Mesenchymal stem cell (in vitro differentiated cells and primary cell): ENCODE measurements around the gene TSC2.
"Not testable (repeated sequence)": the region's sequence is repeated elsewhere in the genome, so short reads cannot be mapped to it uniquely, and the experiment has no call there.

Source experiments
- DNase-seq: peaks from one replicate; pipeline ENCODE4 v3.0.0-alpha.2; 2013
- H2AFZ ChIP-seq: one replicate; pipeline ENCODE4 v1.6.1; 2013; ENCODE audit warnings: low read depth, mild to moderate bottlenecking, control low read depth, inconsistent platforms, low read length, moderate library complexity
- H2AK5ac ChIP-seq: 2 replicates; pipeline ENCODE4 v1.6.1; 2013; ENCODE audit warnings: low read length, moderate library complexity, mild to moderate bottlenecking, inconsistent platforms; ENCODE audit not compliant: severe bottlenecking
- H2BK120ac ChIP-seq: one replicate; pipeline ENCODE4 v1.6.1; 2013; ENCODE audit warnings: low read depth, mild to moderate bottlenecking, inconsistent platforms, low read length, moderate library complexity
- H2BK12ac ChIP-seq, 2 experiments: one replicate each; pipeline ENCODE4 v1.6.1; 2013; ENCODE audit warnings: inconsistent platforms in 2 of 2, low read length in 2 of 2, mild to moderate bottlenecking in 2 of 2, moderate library complexity in 2 of 2, control low read depth in 1 of 2
- H2BK15ac ChIP-seq: one replicate; pipeline ENCODE4 v1.6.1; 2013; ENCODE audit warnings: mild to moderate bottlenecking, low read depth, inconsistent platforms; ENCODE audit not compliant: poor library complexity, severe bottlenecking
- H2BK5ac ChIP-seq: 2 replicates; pipeline ENCODE4 v1.6.1; 2013; ENCODE audit warnings: low read depth, mild to moderate bottlenecking, low read length, control low read depth, inconsistent platforms; ENCODE audit not compliant: poor library complexity, severe bottlenecking
- H3K14ac ChIP-seq, 2 experiments: one replicate each; pipeline ENCODE4 v1.6.1; 2013; ENCODE audit warnings: inconsistent platforms in 2 of 2, low read length in 2 of 2, control low read depth in 1 of 2, mild to moderate bottlenecking in 1 of 2, moderate library complexity in 1 of 2
- H3K18ac ChIP-seq, 2 experiments: one replicate each; pipeline ENCODE4 v1.6.1; 2013; ENCODE audit warnings: inconsistent platforms in 2 of 2, low read length in 2 of 2, control low read depth in 1 of 2, low read depth in 1 of 2, mild to moderate bottlenecking in 1 of 2
- H3K23ac ChIP-seq, 2 experiments: one replicate each; pipeline ENCODE4 v1.6.1; 2013; ENCODE audit warnings: inconsistent platforms in 2 of 2, low read length in 2 of 2, mild to moderate bottlenecking in 2 of 2, moderate library complexity in 2 of 2, control low read depth in 1 of 2
- H3K27ac ChIP-seq: 2 replicates; pipeline ENCODE4 v1.5.1; 2013; ENCODE audit warnings: mild to moderate bottlenecking, moderate library complexity, low read length, control low read depth, inconsistent platforms; ENCODE audit not compliant: poor library complexity, severe bottlenecking
- H3K27me3 ChIP-seq, 2 experiments: 2 replicates each; pipeline versions ENCODE4 v1.6.1 to v1.7.0; 2013; ENCODE audit warnings: low read length in 2 of 2, mild to moderate bottlenecking in 2 of 2, moderate library complexity in 2 of 2, control low read depth in 1 of 2, inconsistent platforms in 1 of 2; ENCODE audit not compliant: control insufficient read depth in 1 of 2, insufficient read depth in 1 of 2
- H3K36me3 ChIP-seq, 2 experiments: 2 replicates each; pipeline versions ENCODE4 v1.6.1 to v1.7.0; 2013; ENCODE audit warnings: low read length in 2 of 2, control low read depth in 1 of 2, inconsistent platforms in 1 of 2, low read depth in 1 of 2, mild to moderate bottlenecking in 1 of 2; ENCODE audit not compliant: insufficient read depth in 2 of 2, control insufficient read depth in 1 of 2
- H3K4ac ChIP-seq, 2 experiments: one replicate each; pipeline ENCODE4 v1.6.1; 2013; ENCODE audit warnings: inconsistent platforms in 2 of 2, low read length in 2 of 2, mild to moderate bottlenecking in 2 of 2, moderate library complexity in 2 of 2, control low read depth in 1 of 2, low read depth in 1 of 2
- H3K4me1 ChIP-seq: 2 replicates; pipeline ENCODE4 v1.6.1; 2013; ENCODE audit warnings: low read depth, low read length, control low read depth; ENCODE audit not compliant: control insufficient read depth, insufficient read depth
- H3K4me2 ChIP-seq: 2 replicates; pipeline ENCODE4 v1.6.1; 2013; ENCODE audit warnings: low read length, mild to moderate bottlenecking, inconsistent platforms; ENCODE audit not compliant: poor library complexity, severe bottlenecking
- H3K4me3 ChIP-seq, 2 experiments: 2 replicates each; pipeline versions ENCODE4 v1.5.1 to v1.7.0; 2013; ENCODE audit warnings: low read length in 2 of 2, mild to moderate bottlenecking in 2 of 2, control low read depth in 1 of 2, low read depth in 1 of 2; ENCODE audit not compliant: insufficient read depth in 1 of 2
- H3K79me1 ChIP-seq: replicated peaks from 2 replicates; pipeline ENCODE4 v1.6.1; 2013; ENCODE audit warnings: mild to moderate bottlenecking, control low read depth, low read length, inconsistent platforms; ENCODE audit not compliant: poor library complexity, severe bottlenecking
- H3K9ac ChIP-seq: 2 replicates; pipeline ENCODE4 v1.7.0; 2013; ENCODE audit warnings: mild to moderate bottlenecking, low read length, moderate library complexity
- H3K9me3 ChIP-seq: 2 replicates; pipeline ENCODE4 v1.7.0; 2013; ENCODE audit warnings: mild to moderate bottlenecking, low read length; ENCODE audit not compliant: control insufficient read depth
- H4K8ac ChIP-seq: one replicate; pipeline ENCODE4 v1.6.1; 2013; ENCODE audit warnings: inconsistent platforms, mild to moderate bottlenecking, low read length, moderate library complexity
- H4K91ac ChIP-seq: one replicate; pipeline ENCODE4 v1.6.1; 2013; ENCODE audit warnings: mild to moderate bottlenecking, low read length, inconsistent platforms
- WGBS: methylation state at CpG from one replicate; pipeline ENCODE4 v1.1.7; 2013; ENCODE audit warnings: mixed read lengths; 5-methylcytosine and 5-hydroxymethylcytosine counted together

Gene TSC2

GRCh38 chr16:2097689-2098088, 49.9 kb downstream of the TSC2 start:
- H4K8ac ChIP-seq, H3K4me2 ChIP-seq, H2BK5ac ChIP-seq, H2AFZ ChIP-seq, H3K23ac ChIP-seq, H4K91ac ChIP-seq, H3K9ac ChIP-seq, H3K27me3 ChIP-seq, H3K18ac ChIP-seq, H2BK120ac ChIP-seq, H3K9me3 ChIP-seq, H2AK5ac ChIP-seq, H2BK12ac ChIP-seq, H3K4ac ChIP-seq, H3K27ac ChIP-seq, H2BK15ac ChIP-seq, H3K14ac ChIP-seq, DNase-seq, H3K4me3 ChIP-seq: not testable (repeated sequence)
- Histone ChIP-seq H3K4me1 (peaks cover 30% of the 10 kb centered on the region), H3K79me1 (peaks cover 11% of the 10 kb centered on the region), H3K36me3 (peaks cover 53 to 80% of the 10 kb centered on the region in 2 experiments)
- over 99% methylated on average over 9 of the region's 14 CpGs for WGBS

GRCh38 chr16:2101581-2101980, 53.8 kb downstream of the TSC2 start:
- not testable (repeated sequence) for H3K9ac ChIP-seq, H3K4ac ChIP-seq

GRCh38 chr16:2102471-2102870, 54.7 kb downstream of the TSC2 start:
- Histone ChIP-seq H2BK120ac (no peak overlapping the region), H3K9me3 (no peaks in the 10 kb centered on the region), H3K14ac (no peak overlapping the region), H3K36me3 (peaks cover 18 to 82% of the 10 kb centered on the region in 2 experiments), H4K91ac (no peak overlapping the region), H2BK5ac (no peak overlapping the region), H2AFZ (no peak overlapping the region), H4K8ac (no peak overlapping the region), H3K79me1 (peaks cover 6% of the 10 kb centered on the region), H2BK12ac (no peak overlapping the region), H3K9ac (no peak overlapping the region), H3K4me3 (no peak overlapping the region), H3K27me3 (no peaks in the 10 kb centered on the region), H3K4me1 (peaks cover 11% of the 10 kb centered on the region), H3K4me2 (no peak overlapping the region), H3K4ac (no peak overlapping the region), H2AK5ac (no peak overlapping the region), H3K27ac (no peak overlapping the region), H3K23ac (no peak overlapping the region), H3K18ac (no peak overlapping the region), H2BK15ac (no peak overlapping the region)
- DNase-seq: no peak
- WGBS: 97% methylated on average over 19 of the region's 19 CpGs

More at GRCh38 chr16:2101581-2101980, 53.8 kb downstream of the TSC2 start:
- H4K91ac ChIP-seq, H2BK120ac ChIP-seq, H2AK5ac ChIP-seq, H3K27ac ChIP-seq, H3K27me3 ChIP-seq, H2BK12ac ChIP-seq, H3K4me2 ChIP-seq, H3K4me3 ChIP-seq, H2BK15ac ChIP-seq, H3K14ac ChIP-seq, DNase-seq, H2AFZ ChIP-seq, H2BK5ac ChIP-seq, H4K8ac ChIP-seq, H3K9me3 ChIP-seq, H3K18ac ChIP-seq, H3K23ac ChIP-seq, H3K79me1 ChIP-seq: not testable (repeated sequence)
- Histone ChIP-seq H3K36me3 (peaks cover 26 to 84% of the 10 kb centered on the region in 2 experiments), H3K4me1 (peaks cover 15% of the 10 kb centered on the region)
- WGBS: 95% methylated on average over 6 of the region's 16 CpGs

GRCh38 chr16:2104464-2104863, 56.7 kb downstream of the TSC2 start:
- not testable (repeated sequence) for H3K4ac ChIP-seq, H2BK5ac ChIP-seq

More at GRCh38 chr16:2104464-2104863, 56.7 kb downstream of the TSC2 start:
- H3K27ac ChIP-seq, H2BK15ac ChIP-seq, H4K91ac ChIP-seq, H3K4me1 ChIP-seq, H2BK120ac ChIP-seq, H3K9ac ChIP-seq, H2AFZ ChIP-seq, H3K18ac ChIP-seq, DNase-seq, H4K8ac ChIP-seq, H3K4me2 ChIP-seq, H2BK12ac ChIP-seq, H3K27me3 ChIP-seq, H3K9me3 ChIP-seq, H3K23ac ChIP-seq, H3K14ac ChIP-seq, H3K4me3 ChIP-seq, H2AK5ac ChIP-seq: not testable (repeated sequence)
- peaks cover 12 to 92% of the 10 kb centered on the region in 2 experiments for H3K36me3 ChIP-seq
- H3K79me1 ChIP-seq: peaks cover 12% of the 10 kb centered on the region
- WGBS: 100% methylated on average over 5 of the region's 20 CpGs
